Esophagus (tissue), 2 donors: ENCODE results near the gene PLIN4. TPM values are rescaled to one million over a fixed set of nuclear protein-coding genes. Genes with fewer than 3 reads are reported as not detected.

ENCODE experiments used
- H3K27ac ChIP-seq, 2 donors: one replicate each; pipeline ENCODE4 v1.5.1; 2013; ENCODE audit warnings: low read depth in 2 of 2, mild to moderate bottlenecking in 2 of 2, inconsistent platforms in 1 of 2, low read length in 1 of 2, moderate library complexity in 1 of 2
- H3K27me3 ChIP-seq, 2 donors: one replicate each; pipeline ENCODE4 v1.6.1; 2013; ENCODE audit warnings: low read length in 2 of 2, control low read depth in 1 of 2, mild to moderate bottlenecking in 1 of 2; ENCODE audit not compliant: insufficient read depth in 2 of 2, control insufficient read depth in 1 of 2
- H3K36me3 ChIP-seq, 2 donors: one replicate each; pipeline ENCODE4 v1.6.1; 2013; ENCODE audit warnings: low read length in 1 of 2; ENCODE audit not compliant: control insufficient read depth in 2 of 2, insufficient read depth in 2 of 2
- H3K4me1 ChIP-seq, 2 donors: one replicate each; pipeline ENCODE4 v1.6.1; 2013; ENCODE audit warnings: low read length in 1 of 2; ENCODE audit not compliant: control insufficient read depth in 2 of 2, insufficient read depth in 2 of 2
- H3K4me3 ChIP-seq, 2 donors: one replicate each; pipeline ENCODE4 v1.5.1; 2013; ENCODE audit warnings: low read length in 2 of 2, mild to moderate bottlenecking in 2 of 2, low read depth in 1 of 2, moderate library complexity in 1 of 2
- H3K9me3 ChIP-seq, 2 donors: one replicate each; pipeline ENCODE4 v1.6.1; 2013; ENCODE audit warnings: mild to moderate bottlenecking in 2 of 2, low read depth in 1 of 2, low read length in 1 of 2, moderate library complexity in 1 of 2; ENCODE audit not compliant: control insufficient read depth in 2 of 2, insufficient read depth in 1 of 2
- WGBS, 2 donors: extraction: QIAGEN DNeasy Blood & Tissue Kit; methylation state at CpG; one replicate each; pipeline ENCODE4 v1.1.7; 2013; 5-methylcytosine and 5-hydroxymethylcytosine counted together
- polyA plus RNA-seq, 2 donors: library from polyadenylated mRNA; stranded (reverse); fragments of 200-250 nt; gene quantifications; one replicate each; pipeline ENCODE4 v1.2.3, GENCODE V29; 2013
- donor health status: healthy with polysubstance abuse.
- donor health status: Bipolar disorder and iron deficiency.

The PLIN4 gene
- polyA plus RNA-seq, 2 donors, result 2.8 to 4.1 TPM

DNA sequence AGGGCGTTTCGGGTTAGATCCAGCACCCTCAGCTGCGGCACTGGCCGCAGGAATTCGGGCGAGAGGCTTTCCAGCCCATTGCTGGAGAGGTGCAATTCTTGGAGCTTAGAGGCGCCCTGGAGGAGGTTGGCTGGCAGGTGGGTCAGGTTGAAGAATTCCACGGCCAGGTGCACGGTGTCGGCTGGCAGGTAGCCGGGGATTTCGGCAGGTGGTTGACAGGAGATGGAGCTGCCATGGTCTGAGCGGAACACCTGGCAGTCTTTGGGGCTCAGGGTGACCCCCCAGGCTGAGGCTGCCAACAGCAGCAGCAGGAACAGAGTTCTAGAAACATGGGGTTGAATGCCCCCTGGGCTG, 20.3 kb upstream of the PLIN4 start:
- no peak overlapping the region for H3K27ac ChIP-seq
- H3K4me3 ChIP-seq, result peak overlapping the region; percentile 9 to 25
- H3K36me3 ChIP-seq, result no peaks in the 10 kb centered on the region
- peaks cover 2 to 6% of the 10 kb centered on the region in 2 donors for H3K4me1 ChIP-seq
- 74 to 81% methylated on average over 13 of the region's 13 CpGs for WGBS, 2 donors
- H3K9me3 ChIP-seq, result no peaks in the 10 kb centered on the region
- H3K27me3 ChIP-seq, result no peaks in the 10 kb centered on the region

DNA sequence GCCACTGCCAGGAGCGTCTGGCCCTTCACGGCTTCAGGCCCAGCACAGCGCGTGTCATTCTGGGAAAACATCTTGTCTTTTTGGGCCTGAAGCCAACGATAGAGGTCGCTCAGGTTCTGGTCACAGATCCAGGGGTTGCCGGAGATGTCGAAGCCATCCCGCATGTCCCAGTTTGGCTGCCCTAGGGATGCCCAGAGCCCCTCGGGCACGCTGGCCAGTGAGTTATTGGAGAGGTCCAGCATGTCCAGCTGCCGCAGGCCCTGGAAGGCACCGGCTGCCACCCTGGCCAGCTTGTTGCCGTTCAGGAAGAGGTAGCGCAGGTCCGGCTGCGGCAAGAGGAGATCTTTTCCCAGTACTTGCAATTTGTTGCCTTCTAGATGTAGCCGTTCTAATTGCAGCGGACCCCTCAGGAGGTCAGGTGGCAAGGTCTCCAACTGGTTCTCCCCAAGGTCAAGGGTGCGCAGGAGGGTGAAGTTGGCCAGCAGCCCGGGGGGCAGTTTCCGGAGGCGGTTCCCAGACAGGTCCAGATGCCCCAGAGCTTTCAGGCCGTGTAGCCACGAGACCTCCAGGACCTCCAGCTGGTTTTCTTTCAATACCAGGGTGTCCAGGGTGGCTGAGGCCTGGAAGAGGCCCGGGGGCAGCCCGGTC, 19.8 kb upstream of the PLIN4 start:
- Histone ChIP-seq H3K4me3 (peak overlapping the region in 1 of 2 donors; percentile 9), H3K9me3 (no peaks in the 10 kb centered on the region), H3K36me3 (no peaks in the 10 kb centered on the region), H3K4me1 (peaks cover 2 to 6% of the 10 kb centered on the region in 2 donors), H3K27ac (no peak overlapping the region), H3K27me3 (no peaks in the 10 kb centered on the region)
- WGBS, 2 donors, result 78 to 83% methylated on average over 27 of the region's 27 CpGs

GRCh38 chr19:4536798-4537197, 18.5 kb upstream of the PLIN4 start:
- Histone ChIP-seq H3K4me1 (peaks cover 2 to 6% of the 10 kb centered on the region in 2 donors), H3K27me3 (no peaks in the 10 kb centered on the region), H3K4me3 (no peak overlapping the region), H3K27ac (no peak overlapping the region), H3K9me3 (no peaks in the 10 kb centered on the region), H3K36me3 (no peaks in the 10 kb centered on the region)
- 46 to 53% methylated on average over 5 of the region's 5 CpGs for WGBS, 2 donors

GRCh38 chr19:4534836-4535658, 16.8 kb upstream of the PLIN4 start, which contains the start of gene PLIN5:
PLIN5 (minus strand) TSS chr19:4535224; CDS start chr19:4534074, 1,150 bp downstream.
- Histone ChIP-seq H3K27ac (no peak within 1 kb of the TSS), H3K9me3 (no peaks in the 10 kb centered on the region), H3K4me3 (peak within 1 kb of the TSS; percentile 0 to 29), H3K27me3 (no peaks in the 10 kb centered on the region), H3K36me3 (no peaks in the 10 kb centered on the region), H3K4me1 (peaks cover 2 to 6% of the 10 kb centered on the region in 2 donors)
- WGBS, 2 donors, result 10 to 15% methylated on average over 49 of the region's 49 CpGs

GRCh38 chr19:4533835-4534424, 15.6 kb upstream of the PLIN4 start:
- WGBS, 2 donors, result 76% methylated on average over 9 of the region's 9 CpGs
- Histone ChIP-seq H3K4me1 (peaks cover 2 to 6% of the 10 kb centered on the region in 2 donors), H3K27ac (no peak overlapping the region)

GRCh38 chr19:4533334-4533733, 15.0 kb upstream of the PLIN4 start:
- Histone ChIP-seq H3K9me3 (no peaks in the 10 kb centered on the region), H3K4me3 (no peak overlapping the region), H3K27ac (no peak overlapping the region), H3K27me3 (no peaks in the 10 kb centered on the region), H3K36me3 (no peaks in the 10 kb centered on the region), H3K4me1 (peaks cover 2 to 6% of the 10 kb centered on the region in 2 donors)
- WGBS, 2 donors, result 76 to 78% methylated on average over 9 of the region's 9 CpGs

More at GRCh38 chr19:4533835-4534424, 15.6 kb upstream of the PLIN4 start:
- Histone ChIP-seq H3K36me3 (no peaks in the 10 kb centered on the region), H3K27me3 (no peaks in the 10 kb centered on the region), H3K4me3 (no peak overlapping the region), H3K9me3 (no peaks in the 10 kb centered on the region)

- Histone ChIP-seq H3K4me1 (peaks cover 2 to 6% of the 10 kb centered on the region in 2 donors), H3K27ac (no peak overlapping the region), H3K27me3 (no peaks in the 10 kb centered on the region), H3K4me3 (no peak overlapping the region), H3K36me3 (no peaks in the 10 kb centered on the region), H3K9me3 (no peaks in the 10 kb centered on the region)
- 42 to 45% methylated on average over 28 of the region's 28 CpGs for WGBS, 2 donors
These were observed 13.4 kb upstream of the PLIN4 start for GRCh38 chr19:4531562-4532165.

- Histone ChIP-seq H3K4me1 (no peaks in the 10 kb centered on the region), H3K4me3 (no peak overlapping the region), H3K27ac (no peak overlapping the region), H3K9me3 (no peaks in the 10 kb centered on the region), H3K27me3 (no peaks in the 10 kb centered on the region), H3K36me3 (no peaks in the 10 kb centered on the region)
- WGBS, 2 donors, result 74 to 78% methylated on average over 13 to 14 of the region's 14 CpGs
These were observed 11.7 kb upstream of the PLIN4 start for GRCh38 chr19:4529924-4530522.

GRCh38 chr19:4528843-4529242, 10.6 kb upstream of the PLIN4 start:
- Histone ChIP-seq H3K27me3 (no peaks in the 10 kb centered on the region), H3K4me1 (no peaks in the 10 kb centered on the region), H3K4me3 (no peak overlapping the region), H3K27ac (no peak overlapping the region), H3K36me3 (no peaks in the 10 kb centered on the region), H3K9me3 (no peaks in the 10 kb centered on the region)
- WGBS, 2 donors, result 75 to 79% methylated on average over 15 of the region's 15 CpGs
